DOHH2 (cell line): ENCODE measurements around the gene ENO1.

Experiments used
- EZH2phosphoT487 ChIP-seq: fragments of 200-600 bp; sonication (generic); IDR thresholded peaks from 2 replicates; pipeline ENCODE4 v1.6.1; 2017; ENCODE audit warnings: borderline replicate concordance, mild to moderate bottlenecking, antibody characterized with exemption, low read length, moderate library complexity, mixed read lengths
- TF ChIP-seq, protein P1 (sequence below): fragments of 200-600 bp; sonication (generic); IDR thresholded peaks from one replicate; pipeline ENCODE4 v1.5.1; 2014; ENCODE audit warnings: antibody characterized with exemption, mild to moderate bottlenecking, low read depth, low read length; ENCODE audit not compliant: poor library complexity, severe bottlenecking

DNA sequence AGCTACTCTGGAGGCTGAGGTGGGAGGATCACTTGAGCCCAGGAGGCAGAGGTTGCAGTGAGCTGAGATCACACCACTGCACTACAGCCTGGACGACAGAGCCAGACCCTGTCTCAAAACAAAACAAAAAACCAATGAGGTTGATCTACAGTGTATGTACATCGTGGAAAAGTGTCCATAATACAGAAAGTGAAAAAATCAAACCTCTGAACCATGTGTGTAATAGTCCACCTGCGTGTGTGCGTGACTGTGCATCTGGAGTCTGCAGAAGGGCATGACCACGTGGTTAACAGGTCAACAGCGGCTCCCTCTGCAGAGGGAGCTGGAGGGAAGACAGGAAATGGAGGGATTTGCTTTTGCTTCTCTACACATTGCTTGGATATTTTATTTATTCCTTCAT, 32.4 kb upstream of the ENO1 start:
- TF ChIP-seq, protein P1, sequence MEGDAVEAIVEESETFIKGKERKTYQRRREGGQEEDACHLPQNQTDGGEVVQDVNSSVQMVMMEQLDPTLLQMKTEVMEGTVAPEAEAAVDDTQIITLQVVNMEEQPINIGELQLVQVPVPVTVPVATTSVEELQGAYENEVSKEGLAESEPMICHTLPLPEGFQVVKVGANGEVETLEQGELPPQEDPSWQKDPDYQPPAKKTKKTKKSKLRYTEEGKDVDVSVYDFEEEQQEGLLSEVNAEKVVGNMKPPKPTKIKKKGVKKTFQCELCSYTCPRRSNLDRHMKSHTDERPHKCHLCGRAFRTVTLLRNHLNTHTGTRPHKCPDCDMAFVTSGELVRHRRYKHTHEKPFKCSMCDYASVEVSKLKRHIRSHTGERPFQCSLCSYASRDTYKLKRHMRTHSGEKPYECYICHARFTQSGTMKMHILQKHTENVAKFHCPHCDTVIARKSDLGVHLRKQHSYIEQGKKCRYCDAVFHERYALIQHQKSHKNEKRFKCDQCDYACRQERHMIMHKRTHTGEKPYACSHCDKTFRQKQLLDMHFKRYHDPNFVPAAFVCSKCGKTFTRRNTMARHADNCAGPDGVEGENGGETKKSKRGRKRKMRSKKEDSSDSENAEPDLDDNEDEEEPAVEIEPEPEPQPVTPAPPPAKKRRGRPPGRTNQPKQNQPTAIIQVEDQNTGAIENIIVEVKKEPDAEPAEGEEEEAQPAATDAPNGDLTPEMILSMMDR = no peak
- no peak for TF ChIP-seq EZH2phosphoT487
